SH-SY5Y (cell line): ENCODE results near the gene TIGD4.

Experiments used
- GATA2 ChIP-seq: IDR thresholded peaks from 2 replicates; pipeline ENCODE4 v1.6.1; 2011; ENCODE audit warnings: mild to moderate bottlenecking, low read depth, low read length
- GATA3 ChIP-seq: IDR thresholded peaks from 2 replicates; pipeline ENCODE4 v1.6.1; 2011; ENCODE audit warnings: low read depth, mild to moderate bottlenecking, low read length, moderate library complexity

GRCh38 chr4:152825336-152825735, 45.8 kb upstream of the TIGD4 start:
- no peak for TF ChIP-seq GATA2
- TF ChIP-seq GATA3, result no peak
